Measurements from ENCODE around the gene NUDT2.

DNA sequence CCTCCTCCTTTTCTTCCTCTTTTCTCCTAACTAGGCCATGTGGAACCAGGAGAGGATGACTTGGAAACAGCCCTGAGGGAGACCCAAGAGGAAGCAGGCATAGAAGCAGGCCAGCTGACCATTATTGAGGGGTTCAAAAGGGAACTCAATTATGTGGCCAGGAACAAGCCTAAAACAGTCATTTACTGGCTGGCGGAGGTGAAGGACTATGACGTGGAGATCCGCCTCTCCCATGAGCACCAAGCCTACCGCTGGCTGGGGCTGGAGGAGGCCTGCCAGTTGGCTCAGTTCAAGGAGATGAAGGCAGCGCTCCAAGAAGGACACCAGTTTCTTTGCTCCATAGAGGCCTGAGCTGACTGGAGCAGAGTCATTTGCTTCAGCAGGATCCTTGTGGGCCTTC, 13.7 kb downstream of the NUDT2 start:
- TF ChIP-seq CTCF (IDR thresholded peaks at IDR 0.05): no peak
- no peak for TF ChIP-seq POLR2A (IDR thresholded peaks at IDR 0.05)
